GM12801 (cell line): ENCODE measurements around the gene KCNA1.

ENCODE experiments used
- CTCF ChIP-seq: IDR thresholded peaks from one replicate; pipeline ENCODE4 v1.5.1; 2011; ENCODE audit warnings: control low read depth; ENCODE audit not compliant: insufficient read length; ENCODE audit errors: extremely low read depth

KCNA1 gene

DNA sequence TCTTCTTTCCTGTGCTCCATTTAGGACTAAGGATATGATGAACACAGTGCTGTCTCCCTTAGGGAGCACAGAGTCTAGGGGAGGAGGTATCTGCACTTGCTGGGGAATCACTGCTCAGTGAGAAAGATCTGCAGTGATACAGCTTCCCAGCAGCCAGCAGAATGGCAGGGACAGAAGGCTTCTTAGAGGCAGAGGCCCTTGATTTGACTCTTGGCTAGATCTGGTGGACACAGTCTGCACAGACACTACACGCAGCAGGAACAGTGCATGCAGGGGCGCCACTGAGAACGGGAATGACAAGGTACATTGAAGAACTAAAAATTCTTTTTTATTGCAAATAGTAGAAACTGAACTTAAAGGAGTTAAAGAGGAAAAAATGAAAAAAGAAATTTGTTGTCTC is 51.6 kb downstream of the KCNA1 start:
- no peak for TF ChIP-seq CTCF

DNA sequence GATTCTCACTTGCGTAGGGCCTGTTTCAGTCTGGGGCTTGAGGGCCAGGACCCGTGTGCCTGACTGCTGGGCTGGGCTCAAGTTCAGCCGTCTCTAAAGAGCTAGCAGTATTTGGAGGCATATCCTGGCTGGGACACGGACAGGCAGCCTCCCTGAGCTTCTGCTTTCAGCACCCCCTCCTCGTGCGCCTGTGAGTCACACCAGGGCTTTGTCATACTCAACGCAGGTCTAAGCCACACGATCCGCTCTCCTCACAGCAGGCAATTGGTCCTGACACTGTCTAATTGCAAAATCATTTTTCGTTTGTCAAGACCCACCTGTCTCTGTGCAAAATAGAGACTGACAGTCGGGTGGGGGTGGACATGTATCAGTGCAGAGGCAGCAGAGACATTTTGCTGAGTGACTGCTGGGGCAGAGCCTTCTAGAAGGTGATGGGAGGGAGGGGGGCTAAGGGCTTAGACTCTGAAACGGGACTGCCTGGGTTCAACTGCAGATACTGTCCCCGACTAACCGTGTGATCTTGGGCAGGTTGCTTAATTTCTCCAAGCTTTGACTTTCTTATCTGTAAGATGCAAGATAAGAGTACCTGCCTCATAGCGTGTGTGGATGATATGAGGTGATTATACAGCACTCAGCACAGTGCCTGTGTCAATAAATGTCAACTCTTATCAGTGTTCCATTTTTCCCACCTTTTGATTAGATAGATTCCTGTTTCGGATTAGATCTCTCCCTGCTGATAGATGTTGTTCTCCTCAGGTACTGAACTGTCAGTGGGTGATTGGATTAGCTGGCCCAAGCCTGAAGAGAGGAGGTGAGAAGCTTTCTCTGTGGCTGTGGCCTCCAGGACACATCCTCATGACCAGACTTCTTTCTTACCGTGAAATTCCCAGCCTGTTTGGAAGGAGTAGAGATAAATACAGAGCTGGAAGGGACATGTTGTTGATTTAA is 53.1 kb downstream of the KCNA1 start:
- no peak for TF ChIP-seq CTCF
